ENCODE measurements around the gene IGFLR1. TPM values are rescaled to one million over a fixed set of nuclear protein-coding genes. Genes with fewer than 3 reads are reported as not detected.
A peak's percentile ranks its signal among the peaks of the same experiment; 100 is the strongest.

The IGFLR1 gene
- polyA plus RNA-seq, 1 donor from 2014 or later, result 4.6 TPM

DNA sequence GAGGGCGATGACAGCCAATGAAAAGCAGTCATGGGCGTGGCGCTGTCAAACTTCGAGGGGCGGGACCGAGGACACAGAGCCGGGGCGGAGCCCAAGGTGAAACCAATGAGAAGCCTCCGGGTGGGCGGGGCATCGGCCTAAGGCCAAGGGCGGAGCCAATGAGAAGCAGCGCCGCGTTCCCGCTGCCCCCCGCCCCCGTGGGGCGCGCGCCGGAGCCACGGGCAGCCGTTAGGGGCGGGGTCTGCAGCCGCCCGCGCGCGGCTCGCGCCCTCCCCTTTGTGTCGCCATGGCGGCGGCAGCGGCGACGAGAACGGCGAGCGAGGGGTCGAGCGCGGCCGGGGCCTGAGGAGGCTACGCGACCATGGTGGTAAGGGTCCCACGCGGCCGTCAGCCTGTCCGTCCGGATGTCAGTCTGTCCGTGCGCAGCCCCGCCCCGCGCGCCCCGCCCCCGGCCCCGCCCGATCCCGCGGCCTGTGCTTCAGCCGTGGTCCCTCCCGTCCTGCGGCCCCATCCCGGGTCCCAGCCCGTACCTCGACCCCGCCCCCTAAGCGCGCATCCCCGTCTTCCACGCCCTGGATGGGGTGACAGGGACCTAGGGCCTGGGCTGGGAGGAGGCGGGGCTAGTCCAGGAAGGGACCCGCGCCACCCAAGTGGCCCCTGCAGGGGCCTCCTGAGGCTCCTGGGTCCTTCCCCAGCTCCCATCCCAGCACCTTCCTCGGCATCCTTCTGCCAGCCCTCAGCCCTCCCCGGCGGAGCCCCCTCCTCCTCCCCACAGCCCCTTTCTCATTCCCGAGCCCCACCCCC is 33.2 kb upstream of the IGFLR1 start, which contains the start of gene ARHGAP33 (continued):
- TF ChIP-seq EZH2 (IDR thresholded peaks at IDR 0.05; ENCODE audit: borderline replicate concordance, insufficient read depth, low read length, poor library complexity, severe bottlenecking) (no peak), TAF1 (IDR thresholded peaks at IDR 0.05; ENCODE audit: low read depth) (no peak), SMC3 (conservative IDR thresholded peaks at IDR 0.05; ENCODE audit: poor library complexity) (peak; percentile 25), POLR2AphosphoS5 (IDR thresholded peaks at IDR 0.05) (peak; percentile 90)

DNA sequence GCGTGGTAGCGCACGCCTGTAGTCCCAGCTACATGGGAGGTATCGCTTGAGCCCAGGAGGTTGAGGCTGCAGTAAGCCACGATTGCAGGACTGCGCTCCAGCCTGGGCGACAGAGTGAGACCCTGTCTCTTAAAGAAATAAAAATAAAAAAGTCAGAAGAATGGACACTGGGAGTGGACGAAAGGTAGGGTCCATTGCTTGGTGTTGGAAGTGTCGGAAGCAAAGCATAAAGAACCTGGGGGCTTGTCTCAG is 32.7 kb upstream of the IGFLR1 start:
- H3K79me2 ChIP-seq (replicated peaks; ENCODE audit: insufficient read depth, low read length), result peaks cover 25% of the 10 kb centered on the region
- H4K20me1 ChIP-seq (ENCODE audit: insufficient read depth), result no peaks in the 10 kb centered on the region
- no peaks in the 10 kb centered on the region for H3K9me2 ChIP-seq (ENCODE audit: insufficient read depth, low read length)
- no peaks in the 10 kb centered on the region for H3F3A ChIP-seq (ENCODE audit: insufficient read depth, low read length, poor library complexity, severe bottlenecking)
- peak overlapping the region; percentile 86 for H3K4me3 ChIP-seq (ENCODE audit: low read length)
- no peaks in the 10 kb centered on the region for H3K27me3 ChIP-seq (ENCODE audit: insufficient read depth, low read depth, low read length)
- H3K4me2 ChIP-seq (ENCODE audit: low read length), result peak overlapping the region; percentile 58
- TF ChIP-seq EP300 (conservative IDR thresholded peaks at IDR 0.05; ENCODE audit: poor library complexity, severe bottlenecking) (no peak), POLR2AphosphoS5 (IDR thresholded peaks at IDR 0.05) (no peak), TAF1 (IDR thresholded peaks at IDR 0.05; ENCODE audit: low read depth) (no peak), MXI1 (conservative IDR thresholded peaks at IDR 0.05; ENCODE audit: poor library complexity, severe bottlenecking) (no peak), RAD21 (conservative IDR thresholded peaks at IDR 0.05) (no peak), EZH2 (IDR thresholded peaks at IDR 0.05; ENCODE audit: borderline replicate concordance, insufficient read depth, low read length, poor library complexity, severe bottlenecking) (no peak), SMC3 (conservative IDR thresholded peaks at IDR 0.05; ENCODE audit: poor library complexity) (no peak)
- TF ChIP-seq, protein P1, sequence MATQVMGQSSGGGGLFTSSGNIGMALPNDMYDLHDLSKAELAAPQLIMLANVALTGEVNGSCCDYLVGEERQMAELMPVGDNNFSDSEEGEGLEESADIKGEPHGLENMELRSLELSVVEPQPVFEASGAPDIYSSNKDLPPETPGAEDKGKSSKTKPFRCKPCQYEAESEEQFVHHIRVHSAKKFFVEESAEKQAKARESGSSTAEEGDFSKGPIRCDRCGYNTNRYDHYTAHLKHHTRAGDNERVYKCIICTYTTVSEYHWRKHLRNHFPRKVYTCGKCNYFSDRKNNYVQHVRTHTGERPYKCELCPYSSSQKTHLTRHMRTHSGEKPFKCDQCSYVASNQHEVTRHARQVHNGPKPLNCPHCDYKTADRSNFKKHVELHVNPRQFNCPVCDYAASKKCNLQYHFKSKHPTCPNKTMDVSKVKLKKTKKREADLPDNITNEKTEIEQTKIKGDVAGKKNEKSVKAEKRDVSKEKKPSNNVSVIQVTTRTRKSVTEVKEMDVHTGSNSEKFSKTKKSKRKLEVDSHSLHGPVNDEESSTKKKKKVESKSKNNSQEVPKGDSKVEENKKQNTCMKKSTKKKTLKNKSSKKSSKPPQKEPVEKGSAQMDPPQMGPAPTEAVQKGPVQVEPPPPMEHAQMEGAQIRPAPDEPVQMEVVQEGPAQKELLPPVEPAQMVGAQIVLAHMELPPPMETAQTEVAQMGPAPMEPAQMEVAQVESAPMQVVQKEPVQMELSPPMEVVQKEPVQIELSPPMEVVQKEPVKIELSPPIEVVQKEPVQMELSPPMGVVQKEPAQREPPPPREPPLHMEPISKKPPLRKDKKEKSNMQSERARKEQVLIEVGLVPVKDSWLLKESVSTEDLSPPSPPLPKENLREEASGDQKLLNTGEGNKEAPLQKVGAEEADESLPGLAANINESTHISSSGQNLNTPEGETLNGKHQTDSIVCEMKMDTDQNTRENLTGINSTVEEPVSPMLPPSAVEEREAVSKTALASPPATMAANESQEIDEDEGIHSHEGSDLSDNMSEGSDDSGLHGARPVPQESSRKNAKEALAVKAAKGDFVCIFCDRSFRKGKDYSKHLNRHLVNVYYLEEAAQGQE (IDR thresholded peaks at IDR 0.05; ENCODE audit: borderline replicate concordance), result no peak
- no peaks in the 10 kb centered on the region for H3K36me3 ChIP-seq (ENCODE audit: insufficient read depth, low read length)
- H3K9me3 ChIP-seq (ENCODE audit: low read length), result no peaks in the 10 kb centered on the region
- H2AFZ ChIP-seq (ENCODE audit: low read depth, low read length), result peak overlapping the region; percentile 53
- H3K9ac ChIP-seq (ENCODE audit: low read length), result peak overlapping the region; percentile 53
- peak overlapping the region; percentile 57 for H3K27ac ChIP-seq (ENCODE audit: low read length)

DNA sequence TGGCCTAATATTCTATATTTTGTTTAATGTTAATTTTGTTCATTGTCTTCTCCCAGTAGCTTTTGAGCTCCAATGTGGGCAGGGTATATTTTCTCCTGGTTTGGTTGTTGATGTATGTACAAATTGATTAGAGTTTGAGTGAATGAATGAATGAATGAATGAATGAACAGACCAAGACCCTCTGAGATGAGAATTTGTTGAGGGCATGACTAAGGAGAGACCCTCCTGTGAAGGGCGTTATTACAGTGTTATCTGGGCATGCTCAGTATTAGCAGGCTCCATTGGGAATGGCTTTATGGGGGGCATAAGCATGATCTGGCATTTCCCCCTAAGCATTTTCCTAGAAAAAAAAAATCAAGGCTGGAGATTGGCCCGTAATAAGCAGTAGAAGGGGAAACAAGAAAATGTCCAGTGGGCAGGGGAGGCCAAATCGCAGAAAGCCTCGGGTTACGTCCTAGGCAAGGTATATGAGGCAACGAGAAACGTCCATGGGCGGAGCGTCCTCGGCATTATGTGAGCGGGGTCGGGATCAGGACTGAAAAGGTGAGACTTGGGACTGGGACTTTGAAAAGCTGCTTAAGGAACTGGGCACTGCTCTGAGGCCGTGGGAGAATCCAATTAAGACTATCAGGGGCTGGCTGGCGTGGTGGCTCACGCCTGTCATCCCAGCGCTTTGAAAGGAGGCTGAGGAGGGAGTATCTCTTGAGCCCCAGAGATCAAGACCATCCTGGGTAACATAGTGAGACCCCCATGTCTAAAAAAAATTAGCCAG is 32.2 kb upstream of the IGFLR1 start:
- Histone ChIP-seq H3K4me3 (ENCODE audit: low read length) (peak overlapping the region; percentile 86), H3K79me2 (replicated peaks; ENCODE audit: insufficient read depth, low read length) (peaks cover 25% of the 10 kb centered on the region), H2AFZ (ENCODE audit: low read depth, low read length) (peak overlapping the region; percentile 53), H3K4me2 (ENCODE audit: low read length) (peak overlapping the region; percentile 58), H3K9me2 (ENCODE audit: insufficient read depth, low read length) (no peaks in the 10 kb centered on the region), H3F3A (ENCODE audit: insufficient read depth, low read length, poor library complexity, severe bottlenecking) (no peaks in the 10 kb centered on the region), H3K36me3 (ENCODE audit: insufficient read depth, low read length) (no peaks in the 10 kb centered on the region), H3K27me3 (ENCODE audit: insufficient read depth, low read depth, low read length) (no peaks in the 10 kb centered on the region), H4K20me1 (ENCODE audit: insufficient read depth) (no peaks in the 10 kb centered on the region), H3K9ac (ENCODE audit: low read length) (peak overlapping the region; percentile 53), H3K27ac (ENCODE audit: low read length) (peak overlapping the region; percentile 57), H3K9me3 (ENCODE audit: low read length) (no peaks in the 10 kb centered on the region)
- no peak for TF ChIP-seq POLR2AphosphoS5 (IDR thresholded peaks at IDR 0.05)
- no peak for TF ChIP-seq EZH2 (IDR thresholded peaks at IDR 0.05; ENCODE audit: borderline replicate concordance, insufficient read depth, low read length, poor library complexity, severe bottlenecking)
- no peak for TF ChIP-seq EP300 (conservative IDR thresholded peaks at IDR 0.05; ENCODE audit: poor library complexity, severe bottlenecking)
- no peak for TF ChIP-seq MXI1 (conservative IDR thresholded peaks at IDR 0.05; ENCODE audit: poor library complexity, severe bottlenecking)
- no peak for TF ChIP-seq SMC3 (conservative IDR thresholded peaks at IDR 0.05; ENCODE audit: poor library complexity)
- TF ChIP-seq TAF1 (IDR thresholded peaks at IDR 0.05; ENCODE audit: low read depth), result no peak
- TF ChIP-seq, protein P1 (IDR thresholded peaks at IDR 0.05; ENCODE audit: borderline replicate concordance), result no peak
- TF ChIP-seq, protein P2, sequence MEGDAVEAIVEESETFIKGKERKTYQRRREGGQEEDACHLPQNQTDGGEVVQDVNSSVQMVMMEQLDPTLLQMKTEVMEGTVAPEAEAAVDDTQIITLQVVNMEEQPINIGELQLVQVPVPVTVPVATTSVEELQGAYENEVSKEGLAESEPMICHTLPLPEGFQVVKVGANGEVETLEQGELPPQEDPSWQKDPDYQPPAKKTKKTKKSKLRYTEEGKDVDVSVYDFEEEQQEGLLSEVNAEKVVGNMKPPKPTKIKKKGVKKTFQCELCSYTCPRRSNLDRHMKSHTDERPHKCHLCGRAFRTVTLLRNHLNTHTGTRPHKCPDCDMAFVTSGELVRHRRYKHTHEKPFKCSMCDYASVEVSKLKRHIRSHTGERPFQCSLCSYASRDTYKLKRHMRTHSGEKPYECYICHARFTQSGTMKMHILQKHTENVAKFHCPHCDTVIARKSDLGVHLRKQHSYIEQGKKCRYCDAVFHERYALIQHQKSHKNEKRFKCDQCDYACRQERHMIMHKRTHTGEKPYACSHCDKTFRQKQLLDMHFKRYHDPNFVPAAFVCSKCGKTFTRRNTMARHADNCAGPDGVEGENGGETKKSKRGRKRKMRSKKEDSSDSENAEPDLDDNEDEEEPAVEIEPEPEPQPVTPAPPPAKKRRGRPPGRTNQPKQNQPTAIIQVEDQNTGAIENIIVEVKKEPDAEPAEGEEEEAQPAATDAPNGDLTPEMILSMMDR (IDR thresholded peaks at IDR 0.05; ENCODE audit: poor library complexity, severe bottlenecking), result no peak
- TF ChIP-seq RAD21 (conservative IDR thresholded peaks at IDR 0.05), result no peak
